Fibroblast of lung (primary cell): Measurements from ENCODE around the gene DNAH17. TPM values are rescaled to one million over a fixed set of nuclear protein-coding genes. Genes with fewer than 3 reads are reported as not detected.

Experiments used
- DNase-seq, 2 donors: peaks; one replicate each; pipeline versions ENCODE4 v3.0.0 to v3.0.0-alpha.2; 2010; ENCODE audit warnings: low read depth in 2 of 2
- H2AFZ ChIP-seq: 2 replicates; pipeline ENCODE4 v1.5.1; 2012; ENCODE audit warnings: low read length, control low read depth, inconsistent platforms
- H3K27ac ChIP-seq: 2 replicates; pipeline ENCODE4 v1.5.1; 2011; ENCODE audit warnings: low read length, control low read depth; ENCODE audit not compliant: insufficient read depth
- H3K27me3 ChIP-seq: 2 replicates; pipeline ENCODE4 v1.5.1; 2011; ENCODE audit warnings: mild to moderate bottlenecking, low read length; ENCODE audit not compliant: control insufficient read depth, insufficient read depth
- H3K36me3 ChIP-seq: 2 replicates; pipeline ENCODE4 v1.5.1; 2011; ENCODE audit warnings: low read length; ENCODE audit not compliant: control insufficient read depth, insufficient read depth
- H3K4me1 ChIP-seq: 2 replicates; pipeline ENCODE4 v1.5.1; 2011; ENCODE audit warnings: low read length; ENCODE audit not compliant: control insufficient read depth, insufficient read depth; ENCODE audit errors: extremely low read depth
- H3K4me2 ChIP-seq: 2 replicates; pipeline ENCODE4 v1.5.1; 2011; ENCODE audit warnings: low read length, control low read depth; ENCODE audit not compliant: insufficient read depth; ENCODE audit errors: extremely low read depth
- H3K4me3 ChIP-seq, 4 experiments: fragments of 200-600 bp in 1 of 4; sonication (generic) in 1 of 4; replicated peaks in 1 of 4; 2 replicates each; pipeline ENCODE4 v1.5.1; 2011 to 2016; ENCODE audit warnings: low read length in 4 of 4, low read depth in 3 of 4, mild to moderate bottlenecking in 3 of 4, control low read depth in 2 of 4, inconsistent platforms in 1 of 4, mixed read lengths in 1 of 4; ENCODE audit not compliant: insufficient read depth in 1 of 4; ENCODE audit errors: control extremely low read depth in 1 of 4
- H3K79me2 ChIP-seq: 2 replicates; pipeline ENCODE4 v1.5.1; 2012; ENCODE audit warnings: mild to moderate bottlenecking, low read length, inconsistent platforms; ENCODE audit not compliant: control insufficient read depth, insufficient read depth
- H3K9ac ChIP-seq: 2 replicates; pipeline ENCODE4 v1.5.1; 2011; ENCODE audit warnings: mild to moderate bottlenecking, low read length, control low read depth; ENCODE audit not compliant: insufficient read depth
- H3K9me3 ChIP-seq: 2 replicates; pipeline ENCODE4 v1.5.1; 2012; ENCODE audit warnings: low read depth, low read length; ENCODE audit not compliant: control insufficient read depth, insufficient read depth
- H4K20me1 ChIP-seq: 2 replicates; pipeline ENCODE4 v1.5.1; 2011; ENCODE audit warnings: low read length; ENCODE audit not compliant: control insufficient read depth, insufficient read depth; ENCODE audit errors: extremely low read depth
- CTCF ChIP-seq, 2 donors: IDR thresholded peaks in 1 of 2; conservative IDR thresholded peaks in 1 of 2; 1 replicate in 1 of 2; 2 replicates in 1 of 2; pipeline ENCODE4 v1.5.1; 2011 to 2012; ENCODE audit warnings: low read length in 2 of 2, control low read depth in 1 of 2, inconsistent platforms in 1 of 2, low read depth in 1 of 2, mild to moderate bottlenecking in 1 of 2
- EZH2 ChIP-seq: IDR thresholded peaks from 2 replicates; pipeline ENCODE4 v1.5.1; 2012; ENCODE audit warnings: low read length, control low read depth, mild to moderate bottlenecking; ENCODE audit errors: missing control alignments
- polyA plus RNA-seq, 2 donors: library from polyadenylated mRNA; depleted of rRNA in 1 of 2; stranded (reverse) in 1 of 2; unstranded in 1 of 2; fragments of >200 nt; gene quantifications; 2 replicates each; pipeline ENCODE4 v1.2.1, GENCODE V29; 2011 to 2012; ENCODE audit warnings: missing spikeins in 1 of 2
- total RNA-seq: library from RNA; depleted of rRNA; stranded (reverse); fragments of >200 nt; gene quantifications from 2 replicates; pipeline ENCODE4 v1.2.1, GENCODE V29; 2014

The DNAH17 gene
- total and polyA plus RNA-seq, 2 donors (not counting 1 experiment from before 2014, with no cell fraction given), result not detected

GRCh38 chr17:78589885-78590284 is 12.7 kb upstream of the DNAH17 start:
- DNase-seq, result no peak
- H3K36me3 ChIP-seq, result no peaks in the 10 kb centered on the region
- no peak overlapping the region for H3K9ac ChIP-seq
- H3K27ac ChIP-seq, result no peak overlapping the region
- H3K9me3 ChIP-seq, result no peaks in the 10 kb centered on the region
- no peak overlapping the region for H3K4me2 ChIP-seq
- peaks cover 13% of the 10 kb centered on the region for H3K27me3 ChIP-seq
- H2AFZ ChIP-seq, result no peak overlapping the region
- TF ChIP-seq CTCF (conservative IDR thresholded peaks at IDR 0.05 in 1 of 2, IDR thresholded peaks at IDR 0.05 in 1 of 2; ENCODE audit: low read depth in 1 of 2, low read length in 2 of 2), result no peak
- TF ChIP-seq EZH2, result no peak
- H3K4me1 ChIP-seq, result no peaks in the 10 kb centered on the region
- no peaks in the 10 kb centered on the region for H4K20me1 ChIP-seq
- no peak overlapping the region for H3K4me3 ChIP-seq
- no peaks in the 10 kb centered on the region for H3K79me2 ChIP-seq

- Histone ChIP-seq H4K20me1 (no peaks in the 10 kb centered on the region), H3K4me3 (no peak overlapping the region), H3K4me2 (no peak overlapping the region), H3K36me3 (no peaks in the 10 kb centered on the region), H2AFZ (no peak overlapping the region), H3K27me3 (peaks cover 13% of the 10 kb centered on the region), H3K79me2 (no peaks in the 10 kb centered on the region), H3K4me1 (no peaks in the 10 kb centered on the region), H3K9ac (no peak overlapping the region), H3K27ac (no peak overlapping the region), H3K9me3 (no peaks in the 10 kb centered on the region)
- no peak for DNase-seq
- TF ChIP-seq EZH2 (no peak), CTCF (conservative IDR thresholded peaks at IDR 0.05 in 1 of 2, IDR thresholded peaks at IDR 0.05 in 1 of 2; ENCODE audit: low read depth in 1 of 2, low read length in 2 of 2) (no peak)
These were observed 12.0 kb upstream of the DNAH17 start for GRCh38 chr17:78589031-78589675.

- Histone ChIP-seq H3K4me3 (no peak overlapping the region), H3K36me3 (no peaks in the 10 kb centered on the region), H4K20me1 (no peaks in the 10 kb centered on the region), H3K27me3 (peaks cover 13% of the 10 kb centered on the region), H3K9me3 (no peaks in the 10 kb centered on the region), H3K4me1 (no peaks in the 10 kb centered on the region), H2AFZ (no peak overlapping the region), H3K79me2 (no peaks in the 10 kb centered on the region), H3K27ac (no peak overlapping the region), H3K9ac (no peak overlapping the region), H3K4me2 (no peak overlapping the region)
- DNase-seq, result no peak
- TF ChIP-seq CTCF (conservative IDR thresholded peaks at IDR 0.05 in 1 of 2, IDR thresholded peaks at IDR 0.05 in 1 of 2; ENCODE audit: low read depth in 1 of 2, low read length in 2 of 2), result no peak
- no peak for TF ChIP-seq EZH2
These were observed 11.2 kb upstream of the DNAH17 start for GRCh38 chr17:78588258-78589030.
